ENCODE data around the gene ALDH3B2. TPM values are rescaled to one million over a fixed set of nuclear protein-coding genes. Genes with fewer than 3 reads are reported as not detected.

Gene ALDH3B2
- total RNA-seq, 2 experiments from 2014 or later = not detected

DNA sequence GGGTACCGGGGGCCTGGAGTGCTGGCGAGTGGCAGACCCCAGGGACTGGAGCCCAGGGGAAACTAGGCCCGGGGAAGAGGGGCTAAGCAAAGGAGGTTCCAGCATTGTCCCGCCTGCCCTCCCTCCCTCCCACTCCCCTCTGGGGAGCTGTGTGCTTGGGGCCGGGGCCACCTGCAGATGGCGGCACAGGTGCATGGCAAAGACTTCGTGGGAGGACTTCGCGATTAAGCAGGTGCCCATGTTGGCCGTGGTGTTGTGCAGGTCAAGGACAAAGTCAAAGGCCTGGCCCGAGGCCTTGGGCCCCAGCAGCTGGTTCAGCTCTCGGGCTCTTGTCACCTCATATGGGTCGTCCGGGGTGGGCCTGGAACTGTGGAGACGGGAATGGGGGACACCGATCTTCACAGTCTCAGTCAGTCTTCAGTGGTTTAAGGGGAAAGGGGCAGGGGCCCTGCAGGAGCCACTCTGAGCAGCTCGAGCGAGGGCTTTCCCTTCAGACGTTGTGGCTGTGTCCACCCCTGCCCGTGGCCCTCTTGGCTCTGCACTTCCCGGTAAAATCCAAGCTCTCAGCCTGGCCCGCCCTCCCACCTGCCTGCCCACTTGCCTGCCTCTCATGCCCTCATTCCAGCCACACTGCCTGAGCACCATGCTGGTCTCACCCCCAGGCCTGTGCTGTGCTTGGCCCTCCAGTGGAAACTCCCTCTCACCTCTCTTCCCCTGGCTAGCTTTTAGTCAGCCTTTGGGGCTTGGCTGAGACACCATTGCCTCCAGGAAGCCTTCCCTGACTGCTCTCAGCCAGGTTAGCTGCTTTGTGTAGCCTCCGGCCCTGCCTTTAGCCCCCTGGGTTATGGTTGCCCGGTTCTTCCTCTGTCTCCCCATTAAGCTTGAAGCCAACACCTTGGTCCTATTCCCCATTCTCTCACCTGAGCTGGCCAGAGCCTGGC lies 28.6 kb downstream of the ALDH3B2 start:
- ATAC-seq (ENCODE audit: poor library complexity) = no peak
- Mint-ChIP-seq H3K36me3 (ENCODE audit: low read depth) (peaks cover 3% of the 10 kb centered on the region), H3K27ac (no peak overlapping the region), H3K9me3 (no peaks in the 10 kb centered on the region), H3K4me3 (peak overlapping the region; percentile 6), H3K4me1 (ENCODE audit: low read depth) (peaks cover 31% of the 10 kb centered on the region), H3K27me3 (no peaks in the 10 kb centered on the region)
- Histone ChIP-seq H3K27ac (ENCODE audit: low read depth in 1 of 2, low read length in 2 of 2) (no peak overlapping the region), H3K4me1 (ENCODE audit: insufficient read depth, low read length) (peaks cover 48% of the 10 kb centered on the region), H3K4me3 (ENCODE audit: low read length) (no peak overlapping the region), H3K27me3 (ENCODE audit: control insufficient read depth in 1 of 2, insufficient read depth in 2 of 2, low read length in 2 of 2) (no peaks in the 10 kb centered on the region), H3K36me3 (ENCODE audit: insufficient read depth, low read length) (no peaks in the 10 kb centered on the region), H3K9me3 (ENCODE audit: control insufficient read depth in 1 of 2, insufficient read depth in 1 of 2, low read length in 2 of 2) (peaks cover 0 to 5% of the 10 kb centered on the region in 2 experiments)
- intact Hi-C loops (cut with DNase I, micrococcal nuclease) = no loop called here
- TF ChIP-seq, protein P1, sequence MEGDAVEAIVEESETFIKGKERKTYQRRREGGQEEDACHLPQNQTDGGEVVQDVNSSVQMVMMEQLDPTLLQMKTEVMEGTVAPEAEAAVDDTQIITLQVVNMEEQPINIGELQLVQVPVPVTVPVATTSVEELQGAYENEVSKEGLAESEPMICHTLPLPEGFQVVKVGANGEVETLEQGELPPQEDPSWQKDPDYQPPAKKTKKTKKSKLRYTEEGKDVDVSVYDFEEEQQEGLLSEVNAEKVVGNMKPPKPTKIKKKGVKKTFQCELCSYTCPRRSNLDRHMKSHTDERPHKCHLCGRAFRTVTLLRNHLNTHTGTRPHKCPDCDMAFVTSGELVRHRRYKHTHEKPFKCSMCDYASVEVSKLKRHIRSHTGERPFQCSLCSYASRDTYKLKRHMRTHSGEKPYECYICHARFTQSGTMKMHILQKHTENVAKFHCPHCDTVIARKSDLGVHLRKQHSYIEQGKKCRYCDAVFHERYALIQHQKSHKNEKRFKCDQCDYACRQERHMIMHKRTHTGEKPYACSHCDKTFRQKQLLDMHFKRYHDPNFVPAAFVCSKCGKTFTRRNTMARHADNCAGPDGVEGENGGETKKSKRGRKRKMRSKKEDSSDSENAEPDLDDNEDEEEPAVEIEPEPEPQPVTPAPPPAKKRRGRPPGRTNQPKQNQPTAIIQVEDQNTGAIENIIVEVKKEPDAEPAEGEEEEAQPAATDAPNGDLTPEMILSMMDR (IDR thresholded peaks at IDR 0.05) = no peak
- peak in 1 of 14 experiments; percentile 16 for DNase-seq
- CTCF ChIA-PET = interaction anchor here (1.1 to 1.6 kb wide), 2 partner anchors 11 to 16 kb away, joined by 3 to 6 read pairs; partner anchors contain the start of gene NUDT8
- POLR2A ChIA-PET = interaction anchor here (0.9 to 2.2 kb wide), 3 partner anchors 14 to 31 kb away, joined by 3 to 11 read pairs (median 4); partner anchors contain the start of gene NUDT8

DNA sequence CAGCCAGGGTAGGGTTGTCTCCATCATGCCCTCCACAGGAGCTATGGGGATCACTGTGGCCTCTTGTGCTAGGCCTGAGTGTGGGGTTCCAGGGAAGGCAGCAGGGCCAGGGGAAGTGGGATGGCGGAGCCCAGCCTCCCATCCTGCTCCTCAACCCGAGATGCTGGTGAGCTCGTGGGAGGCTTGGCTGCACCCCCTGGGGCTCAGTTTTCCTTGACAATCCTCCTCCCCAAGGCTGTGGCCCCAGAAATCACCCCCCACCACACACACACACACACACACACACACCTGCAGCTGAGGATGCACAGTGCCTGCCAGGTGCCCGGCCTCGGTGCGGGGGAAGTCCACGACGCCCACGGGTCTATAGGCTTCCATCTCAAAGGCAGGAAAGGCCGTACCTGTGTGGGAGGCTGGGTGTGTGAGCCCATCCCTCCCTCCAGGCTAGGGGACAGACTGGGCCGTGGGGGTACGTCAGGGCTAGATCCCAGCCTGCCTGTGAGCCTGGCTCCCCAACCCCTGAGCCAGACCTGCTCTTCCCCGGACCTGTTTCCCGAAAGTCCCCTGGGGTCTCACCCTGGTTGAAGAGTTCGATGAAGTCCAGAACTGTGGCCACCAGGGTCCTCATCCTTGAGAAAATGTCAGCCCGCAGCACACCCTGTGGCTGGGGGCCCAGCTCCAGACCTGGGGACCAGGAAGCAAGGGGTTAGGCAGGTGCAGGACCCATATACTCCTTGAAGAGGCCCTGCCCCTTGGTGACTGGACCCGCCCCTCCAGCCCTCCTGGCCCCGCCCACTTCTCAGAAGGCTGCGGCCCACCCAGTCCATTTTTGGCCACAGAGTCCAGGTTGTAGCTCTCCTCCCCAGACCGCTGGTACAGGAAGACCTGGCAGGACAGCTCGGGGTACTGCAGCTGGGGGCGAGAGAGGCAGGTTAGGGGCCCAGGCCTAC lies 29.7 kb downstream of the ALDH3B2 start:
- no peak for ATAC-seq (ENCODE audit: poor library complexity)
- Mint-ChIP-seq H3K9me3 (no peaks in the 10 kb centered on the region), H3K36me3 (ENCODE audit: low read depth) (no peaks in the 10 kb centered on the region), H3K4me3 (no peak overlapping the region), H3K4me1 (ENCODE audit: low read depth) (peaks cover 21% of the 10 kb centered on the region), H3K27me3 (no peaks in the 10 kb centered on the region), H3K27ac (no peak overlapping the region)
- intact Hi-C loops (cut with DNase I, micrococcal nuclease) = no loop called here
- H3K27ac ChIP-seq (ENCODE audit: low read depth in 1 of 2, low read length in 2 of 2) = no peak overlapping the region
- H3K27me3 ChIP-seq (ENCODE audit: control insufficient read depth in 1 of 2, insufficient read depth in 2 of 2, low read length in 2 of 2) = no peaks in the 10 kb centered on the region
- TF ChIP-seq, protein P1 (IDR thresholded peaks at IDR 0.05) = no peak
- ChIA-PET POLR2A (no interaction called here), CTCF (no interaction called here)
- DNase-seq = peak in 1 of 14 experiments; percentile 17
- peaks cover 0 to 5% of the 10 kb centered on the region in 2 experiments for H3K9me3 ChIP-seq (ENCODE audit: control insufficient read depth in 1 of 2, insufficient read depth in 1 of 2, low read length in 2 of 2)
- no peak overlapping the region for H3K4me3 ChIP-seq (ENCODE audit: low read length)
- peaks cover 48% of the 10 kb centered on the region for H3K4me1 ChIP-seq (ENCODE audit: insufficient read depth, low read length)
- no peaks in the 10 kb centered on the region for H3K36me3 ChIP-seq (ENCODE audit: insufficient read depth, low read length)

DNA sequence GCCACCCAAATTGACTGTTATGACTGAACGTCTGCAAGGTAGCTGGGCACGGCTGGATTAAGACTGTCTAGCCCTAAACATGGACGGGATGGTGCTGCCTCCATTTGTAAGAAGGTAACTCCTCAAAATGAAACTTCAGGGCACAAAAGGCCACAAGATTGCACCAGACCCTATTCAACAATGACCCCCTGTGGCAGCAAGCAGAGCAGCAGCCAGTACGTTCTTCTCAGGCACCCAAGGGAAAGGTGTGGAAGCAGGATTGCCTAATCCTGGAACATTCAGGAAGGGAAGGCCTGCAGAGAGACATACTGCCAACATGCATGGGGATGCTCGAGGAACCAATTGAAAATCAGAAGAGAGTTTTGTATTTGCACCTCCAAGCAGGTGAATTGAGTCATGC lies 30.4 kb downstream of the ALDH3B2 start:
- TF ChIP-seq, protein P1 (IDR thresholded peaks at IDR 0.05) = no peak
- Mint-ChIP-seq H3K4me1 (ENCODE audit: low read depth) (peaks cover 21% of the 10 kb centered on the region), H3K4me3 (no peak overlapping the region), H3K27ac (no peak overlapping the region), H3K36me3 (ENCODE audit: low read depth) (no peaks in the 10 kb centered on the region), H3K27me3 (no peaks in the 10 kb centered on the region), H3K9me3 (no peaks in the 10 kb centered on the region)
- peaks cover 41% of the 10 kb centered on the region for H3K4me1 ChIP-seq (ENCODE audit: insufficient read depth, low read length)
- no peak for ATAC-seq (ENCODE audit: poor library complexity)
- POLR2A ChIA-PET = no interaction called here
- no peaks in the 10 kb centered on the region for H3K27me3 ChIP-seq (ENCODE audit: control insufficient read depth in 1 of 2, insufficient read depth in 2 of 2, low read length in 2 of 2)
- no peak overlapping the region for H3K27ac ChIP-seq (ENCODE audit: low read depth in 1 of 2, low read length in 2 of 2)
- peaks cover 0 to 5% of the 10 kb centered on the region in 2 experiments for H3K9me3 ChIP-seq (ENCODE audit: control insufficient read depth in 1 of 2, insufficient read depth in 1 of 2, low read length in 2 of 2)
- CTCF ChIA-PET = no interaction called here
- no peaks in the 10 kb centered on the region for H3K36me3 ChIP-seq (ENCODE audit: insufficient read depth, low read length)
- DNase-seq = peak in 1 of 14 experiments; percentile 9
- H3K4me3 ChIP-seq (ENCODE audit: low read length) = no peak overlapping the region
- intact Hi-C loops (cut with DNase I, micrococcal nuclease) = no loop called here
